HG03442 (cell line): ENCODE results near the gene PRH1.

Source experiments
- ATAC-seq: cut with Tn5 transposase; IDR thresholded peaks from one replicate; pipeline ENCODE4 v1.9.1; 2021; ENCODE audit warnings: mild to moderate bottlenecking, moderate library complexity; ENCODE audit not compliant: unreplicated experiment

PRH1 gene

GRCh38 chr12:10884086-10884725 lies at the start of gene PRH1:
TSS of gene PRH1 (minus strand) at chr12:10884255. CDS start at chr12:10884217, 38 bp downstream.
- no peak for ATAC-seq

- ATAC-seq: no peak
These were observed 44.8 kb upstream of the PRH1 start, which contains the start of gene PRH2 for GRCh38 chr12:10928746-10929286. TSS of gene PRH2 (plus strand) at chr12:10929236. CDS start at chr12:10929274, 38 bp downstream.

- ATAC-seq: no peak
These were observed 42.2 kb upstream of the PRH1 start for GRCh38 chr12:10926269-10926668.

- ATAC-seq: no peak
These were observed 35.8 kb upstream of the PRH1 start for GRCh38 chr12:10919809-10920208.

- ATAC-seq: no peak
These were observed 26.3 kb upstream of the PRH1 start for GRCh38 chr12:10910380-10910779.

GRCh38 chr12:10909462-10909861 lies 25.4 kb upstream of the PRH1 start, which contains the start of gene TAS2R13:
TSS of gene TAS2R13 (minus strand) at chr12:10909562. CDS start at chr12:10909298, 264 bp downstream.
- no peak for ATAC-seq

GRCh38 chr12:10904686-10905085 lies 20.6 kb upstream of the PRH1 start:
- no peak for ATAC-seq

- no peak for ATAC-seq
These were observed 17.4 kb upstream of the PRH1 start for GRCh38 chr12:10901427-10901826.

- no peak for ATAC-seq
These were observed 16.9 kb upstream of the PRH1 start for GRCh38 chr12:10900972-10901371.

- ATAC-seq: no peak
These were observed 16.5 kb upstream of the PRH1 start for GRCh38 chr12:10900530-10900929.

- ATAC-seq: no peak
These were observed 12.8 kb upstream of the PRH1 start for GRCh38 chr12:10896854-10897253.

GRCh38 chr12:10891937-10892336 lies 7.9 kb upstream of the PRH1 start:
- ATAC-seq: no peak

- no peak for ATAC-seq
These were observed 5.2 kb upstream of the PRH1 start for GRCh38 chr12:10889226-10889625.

GRCh38 chr12:10873378-10873777 lies 10.7 kb downstream of the PRH1 start:
- ATAC-seq: no peak

- no peak for ATAC-seq
These were observed 16.7 kb downstream of the PRH1 start for GRCh38 chr12:10867381-10867780.

- ATAC-seq: no peak
These were observed 20.4 kb downstream of the PRH1 start for GRCh38 chr12:10863512-10864218.

GRCh38 chr12:10861366-10861765 lies 22.7 kb downstream of the PRH1 start:
- no peak for ATAC-seq

- no peak for ATAC-seq
These were observed 28.2 kb downstream of the PRH1 start for GRCh38 chr12:10855807-10856206.

- no peak for ATAC-seq
These were observed 30.3 kb downstream of the PRH1 start for GRCh38 chr12:10853776-10854175.

GRCh38 chr12:10851243-10851858 lies 32.7 kb downstream of the PRH1 start:
- ATAC-seq: no peak

GRCh38 chr12:10849425-10849878 lies 34.6 kb downstream of the PRH1 start, which contains the start of gene PRR4:
TSS of gene PRR4 (minus strand) at chr12:10849475. CDS start at chr12:10849437, 38 bp downstream.
- no peak for ATAC-seq
